GM18858 (cell line): ENCODE results near the gene SEPTIN5.

Source experiments
- ATAC-seq: cut with Tn5 transposase; IDR thresholded peaks from one replicate; pipeline ENCODE4 v1.9.1; 2021; ENCODE audit not compliant: unreplicated experiment

The SEPTIN5 gene

GRCh38 chr22:19732403-19733113 is 18.3 kb downstream of the SEPTIN5 start:
- no peak for ATAC-seq

DNA sequence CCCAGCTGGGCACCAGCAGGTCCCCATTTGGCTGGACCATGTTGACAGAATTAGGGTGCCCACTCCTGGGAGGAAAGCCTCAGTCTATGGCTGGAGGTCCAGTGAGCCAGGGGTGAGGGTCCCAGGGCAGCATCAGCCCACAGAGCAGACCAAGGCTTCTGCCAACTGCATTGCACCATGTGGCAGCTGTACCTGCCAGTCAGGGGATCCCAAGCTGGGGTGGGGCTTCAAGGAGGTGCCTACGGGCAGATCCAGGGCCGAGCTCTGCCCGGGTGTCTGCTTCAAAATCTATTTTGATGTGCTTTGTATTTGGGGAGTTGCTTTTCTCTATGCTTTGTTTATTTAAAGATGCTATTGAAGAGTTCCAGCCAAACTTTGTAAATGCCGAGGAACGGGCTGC is 19.5 kb downstream of the SEPTIN5 start:
- ATAC-seq: no peak

DNA sequence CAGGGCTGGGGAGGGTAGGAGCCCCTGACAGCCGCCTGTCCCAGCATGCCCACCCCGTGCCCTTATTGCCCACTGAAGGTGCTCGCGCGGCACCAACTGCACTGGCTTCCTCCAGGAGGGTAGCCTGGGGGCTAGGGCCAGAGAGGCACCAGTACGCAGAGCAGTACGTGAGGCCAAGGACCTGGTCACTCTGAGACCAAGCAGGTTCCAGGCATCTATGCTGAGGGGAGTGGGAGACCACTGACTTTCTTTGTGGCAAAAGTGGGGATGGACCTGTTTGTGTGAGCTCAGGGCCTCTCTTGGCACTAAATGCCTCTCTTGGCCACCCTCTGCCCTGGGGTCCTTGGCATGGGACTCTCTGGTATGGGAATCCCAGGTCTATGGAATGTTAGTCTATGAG is 19.9 kb downstream of the SEPTIN5 start:
- no peak for ATAC-seq

DNA sequence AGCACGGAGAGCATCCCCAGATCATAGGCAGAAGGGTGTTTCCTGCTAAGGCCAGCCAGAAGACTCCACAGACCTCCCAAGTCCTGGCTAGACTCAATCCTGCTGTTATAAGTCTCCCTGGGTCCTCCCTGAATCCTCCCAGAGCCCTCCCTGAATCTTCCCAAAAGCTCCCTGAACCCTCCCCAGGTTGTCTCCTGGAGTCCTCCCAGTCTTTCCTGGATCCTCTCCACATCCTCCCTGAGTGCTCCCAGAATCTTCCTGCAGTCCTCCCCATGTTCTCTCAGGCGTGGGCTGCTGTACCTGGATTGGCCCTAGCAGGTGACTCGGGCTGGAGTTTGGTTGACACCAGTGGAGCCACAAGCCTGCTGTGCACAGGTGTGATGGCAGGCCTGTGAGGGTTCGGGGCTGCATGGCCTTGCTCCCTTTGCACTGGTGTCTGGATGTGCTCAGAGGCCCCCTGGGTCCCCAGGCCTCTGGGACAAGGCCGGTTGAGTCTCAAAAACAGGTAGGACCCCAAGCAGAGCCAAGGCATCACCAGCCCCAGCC is 20.6 kb downstream of the SEPTIN5 start:
- no peak for ATAC-seq

- no peak for ATAC-seq
Observed at GRCh38 chr22:19735665-19736510, 21.6 kb downstream of the SEPTIN5 start.

GRCh38 chr22:19737846-19738663 is 23.8 kb downstream of the SEPTIN5 start:
- ATAC-seq: no peak

- no peak for ATAC-seq
Observed at GRCh38 chr22:19738664-19739447, 24.6 kb downstream of the SEPTIN5 start.

GRCh38 chr22:19739448-19739895 is 25.2 kb downstream of the SEPTIN5 start:
- ATAC-seq: no peak

- no peak for ATAC-seq
Observed at GRCh38 chr22:19739911-19740449, 25.7 kb downstream of the SEPTIN5 start.

DNA sequence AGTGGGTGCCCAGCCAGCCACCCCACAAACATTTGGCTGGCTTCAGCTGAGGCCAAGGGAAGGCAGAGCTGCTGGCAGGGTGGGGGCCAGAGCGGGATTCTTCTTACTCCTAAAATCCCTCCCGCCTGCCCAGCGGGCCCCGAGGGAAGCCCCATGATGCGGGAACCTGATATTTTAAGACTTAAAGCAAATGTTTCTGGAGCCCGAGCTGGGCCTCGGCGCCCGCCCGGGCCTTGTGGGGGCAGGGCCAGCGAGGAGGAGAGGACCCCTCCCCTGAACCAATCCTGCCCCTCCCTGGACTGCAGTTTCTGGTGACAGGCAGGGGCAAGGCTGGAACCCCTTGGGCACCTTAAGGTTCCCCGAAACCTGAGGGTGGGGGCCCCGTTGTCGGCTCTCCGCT is 26.3 kb downstream of the SEPTIN5 start:
- ATAC-seq: no peak

DNA sequence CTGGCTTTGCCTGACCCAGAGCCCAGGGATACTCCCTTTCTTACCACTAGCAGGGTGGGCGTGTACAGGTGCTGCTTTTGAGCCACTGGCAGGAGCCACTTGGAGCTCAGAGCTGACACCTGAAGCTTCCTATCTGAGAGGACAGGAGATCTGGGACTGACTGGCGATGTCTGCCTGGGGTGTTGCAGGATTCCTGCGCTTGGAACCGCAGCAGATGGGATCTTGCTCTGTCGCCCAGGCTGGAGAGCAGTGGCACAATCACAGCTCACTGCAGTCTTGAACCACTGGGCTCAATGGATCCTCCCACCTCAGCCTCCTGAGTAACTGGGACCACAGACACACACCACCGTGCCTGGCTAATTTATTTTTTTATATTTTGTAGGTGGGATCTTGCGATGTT is 26.8 kb downstream of the SEPTIN5 start:
- no peak for ATAC-seq

- ATAC-seq: no peak
Observed at GRCh38 chr22:19742160-19743066, 28.1 kb downstream of the SEPTIN5 start.

GRCh38 chr22:19743081-19743480 is 28.8 kb downstream of the SEPTIN5 start:
- no peak for ATAC-seq

DNA sequence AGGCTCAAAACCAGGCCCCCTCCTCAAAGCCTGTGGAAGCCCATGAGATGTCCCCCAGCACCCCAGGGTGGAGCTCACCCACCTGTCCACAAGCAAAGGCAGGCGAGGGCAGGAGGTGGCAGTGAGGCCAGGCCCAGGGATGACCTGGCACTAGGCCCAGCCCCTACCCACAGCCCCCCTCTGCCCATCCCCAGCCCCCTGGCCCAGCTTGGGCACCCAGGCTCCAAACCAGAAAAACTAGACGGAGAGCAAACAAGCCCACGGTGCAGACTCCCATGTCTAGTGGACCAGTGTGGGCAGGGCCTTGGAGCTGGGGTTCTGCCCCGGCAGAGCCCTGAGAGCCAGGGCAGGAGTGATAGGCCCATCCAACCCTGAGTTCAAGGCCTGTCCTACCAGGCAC is 29.3 kb downstream of the SEPTIN5 start:
- ATAC-seq: no peak

- ATAC-seq: no peak
Observed at GRCh38 chr22:19744350-19745006, 30.2 kb downstream of the SEPTIN5 start.

DNA sequence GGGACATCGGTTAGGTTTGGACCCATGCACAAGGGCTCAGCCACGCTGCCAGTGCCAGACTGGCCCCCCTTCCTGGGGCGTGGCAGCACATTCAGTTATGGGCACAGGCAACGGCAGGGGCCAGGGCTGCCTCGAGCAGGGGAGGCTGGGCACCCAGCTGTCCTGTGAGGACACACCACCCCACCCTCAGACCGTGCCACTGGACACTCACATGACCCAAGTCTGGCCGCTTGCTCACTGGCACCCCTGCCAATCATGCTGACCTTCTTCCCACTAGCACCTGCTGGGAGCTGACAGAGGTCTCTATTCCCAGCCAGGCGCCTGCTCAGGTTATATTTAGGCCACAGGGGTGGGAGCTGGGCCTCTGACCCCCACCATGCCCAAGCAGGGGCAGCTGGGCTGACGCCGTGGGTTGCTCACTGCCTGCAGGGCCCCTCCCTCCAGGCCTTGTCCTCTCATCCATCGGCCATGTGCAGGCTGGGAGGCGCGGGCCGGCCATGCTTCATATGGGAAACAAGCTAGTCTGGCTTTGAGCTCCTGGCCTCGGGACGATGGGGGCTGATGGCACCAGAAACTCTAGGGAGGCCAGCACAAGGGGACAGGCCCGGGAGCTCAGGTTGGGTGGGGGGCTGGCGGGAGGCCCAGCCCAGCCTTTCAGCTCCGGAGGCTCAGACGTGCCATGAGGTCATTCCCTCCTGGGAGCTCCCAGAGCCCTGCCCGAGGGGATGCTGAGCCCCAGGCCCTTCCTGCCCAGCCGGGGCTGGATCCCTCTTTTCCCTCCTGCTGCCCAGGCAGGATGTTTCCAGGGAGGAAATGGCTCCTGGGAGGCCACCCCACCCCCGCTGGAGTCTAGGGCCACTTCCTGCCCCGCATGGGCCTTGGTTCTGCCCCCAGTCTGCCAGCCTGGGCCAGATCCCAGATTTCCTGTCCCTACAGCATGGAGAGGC is 31.1 kb downstream of the SEPTIN5 start:
- no peak for ATAC-seq

DNA sequence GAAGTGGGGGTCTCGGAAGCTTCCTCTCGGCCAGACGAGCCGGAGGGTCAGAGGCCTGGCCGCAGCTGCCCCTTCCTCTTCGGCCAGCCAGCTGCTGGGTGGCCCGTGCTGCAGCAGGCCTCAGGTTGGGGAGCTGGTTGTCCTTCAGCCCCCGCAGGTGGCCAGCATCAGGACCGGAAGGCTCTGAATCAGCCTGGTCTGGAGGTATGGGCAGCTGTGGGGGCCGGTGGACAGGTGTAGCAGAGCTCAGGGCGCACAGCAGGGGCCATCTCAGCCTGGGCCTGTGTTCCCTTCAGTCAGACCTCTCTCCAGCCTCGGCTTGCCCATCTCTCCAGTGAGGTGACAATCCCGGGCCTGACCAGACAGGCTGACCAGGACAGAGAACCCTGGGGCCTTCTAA is 32.4 kb downstream of the SEPTIN5 start:
- ATAC-seq: no peak
